ENCODE results near the gene ANKRD13B.
A peak's percentile ranks its signal among the peaks of the same experiment; 100 is the strongest.

Gene ANKRD13B

DNA sequence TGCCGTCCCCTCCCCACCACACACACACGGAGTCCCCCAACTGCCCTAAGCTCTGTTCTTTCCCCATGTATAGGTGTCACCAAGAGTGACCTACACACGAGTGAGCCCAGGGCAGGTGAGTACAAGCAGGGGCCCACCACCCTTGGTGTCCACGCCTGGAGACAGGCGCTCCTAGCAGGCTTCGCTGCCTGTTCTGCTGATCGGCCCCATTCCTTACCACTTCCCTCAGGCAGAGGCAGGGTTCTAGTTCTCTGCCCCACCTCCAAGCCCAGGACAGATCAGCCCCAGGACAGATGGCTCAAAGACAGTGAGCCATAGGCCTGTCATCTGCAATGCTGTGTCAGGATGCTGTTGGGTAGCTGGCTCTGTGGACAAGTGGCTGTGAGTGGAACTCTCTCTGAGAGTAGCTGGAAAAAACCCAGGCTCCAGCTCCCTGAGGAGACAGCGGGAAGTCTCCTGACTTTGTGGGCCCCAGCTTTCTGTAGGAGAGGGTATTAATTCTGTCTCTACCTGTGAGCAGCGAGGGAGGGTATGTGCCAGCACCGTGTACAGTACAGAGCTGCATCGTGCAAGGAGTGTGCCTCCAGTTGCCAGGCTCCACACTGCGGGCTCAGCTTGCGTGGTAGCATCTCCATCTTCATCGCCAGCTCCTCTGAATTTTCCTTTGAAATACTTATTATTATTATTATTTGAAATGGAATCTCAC lies 23.5 kb upstream of the ANKRD13B start:
- DNase-seq = no peak

DNA sequence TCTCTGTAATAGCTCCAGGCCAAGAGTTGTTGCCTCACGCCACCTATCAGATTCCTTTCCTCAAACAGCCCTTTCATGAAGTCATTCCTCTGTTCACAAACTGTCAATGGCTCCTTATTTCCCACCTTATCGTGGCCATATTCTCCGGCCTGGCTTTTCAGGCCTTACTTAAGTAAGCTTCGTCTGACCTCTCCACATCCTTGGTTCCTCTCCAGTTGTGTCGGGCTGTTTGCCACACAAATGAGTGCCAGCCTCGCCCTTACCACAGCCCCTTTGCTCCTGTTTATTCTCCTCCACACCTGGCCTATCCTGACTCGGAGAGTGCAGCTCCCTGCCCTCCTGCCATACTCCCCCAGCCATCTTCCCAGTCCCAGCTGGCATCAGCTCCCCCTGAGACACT lies 22.4 kb upstream of the ANKRD13B start:
- DNase-seq = no peak

DNA sequence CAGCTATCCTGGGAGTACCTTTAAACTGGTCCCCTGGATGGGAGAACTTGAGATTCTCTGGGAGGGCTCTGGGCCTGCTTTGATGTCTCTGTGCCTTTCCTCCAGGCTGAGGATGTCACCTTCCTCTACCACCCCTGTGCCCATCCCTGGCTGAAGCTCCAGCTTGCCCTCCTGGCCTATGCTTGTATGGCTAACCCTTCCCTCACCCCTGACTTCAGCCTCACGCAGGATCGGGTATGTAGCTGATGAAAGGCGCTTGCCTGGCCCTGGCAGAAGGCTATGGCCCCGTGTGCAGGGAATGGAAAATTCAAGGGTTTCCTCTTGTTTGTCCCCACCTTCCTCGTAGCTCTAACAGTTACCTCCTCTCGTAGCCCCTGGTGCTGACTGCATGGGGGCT lies 21.4 kb upstream of the ANKRD13B start:
- no peak for DNase-seq

DNA sequence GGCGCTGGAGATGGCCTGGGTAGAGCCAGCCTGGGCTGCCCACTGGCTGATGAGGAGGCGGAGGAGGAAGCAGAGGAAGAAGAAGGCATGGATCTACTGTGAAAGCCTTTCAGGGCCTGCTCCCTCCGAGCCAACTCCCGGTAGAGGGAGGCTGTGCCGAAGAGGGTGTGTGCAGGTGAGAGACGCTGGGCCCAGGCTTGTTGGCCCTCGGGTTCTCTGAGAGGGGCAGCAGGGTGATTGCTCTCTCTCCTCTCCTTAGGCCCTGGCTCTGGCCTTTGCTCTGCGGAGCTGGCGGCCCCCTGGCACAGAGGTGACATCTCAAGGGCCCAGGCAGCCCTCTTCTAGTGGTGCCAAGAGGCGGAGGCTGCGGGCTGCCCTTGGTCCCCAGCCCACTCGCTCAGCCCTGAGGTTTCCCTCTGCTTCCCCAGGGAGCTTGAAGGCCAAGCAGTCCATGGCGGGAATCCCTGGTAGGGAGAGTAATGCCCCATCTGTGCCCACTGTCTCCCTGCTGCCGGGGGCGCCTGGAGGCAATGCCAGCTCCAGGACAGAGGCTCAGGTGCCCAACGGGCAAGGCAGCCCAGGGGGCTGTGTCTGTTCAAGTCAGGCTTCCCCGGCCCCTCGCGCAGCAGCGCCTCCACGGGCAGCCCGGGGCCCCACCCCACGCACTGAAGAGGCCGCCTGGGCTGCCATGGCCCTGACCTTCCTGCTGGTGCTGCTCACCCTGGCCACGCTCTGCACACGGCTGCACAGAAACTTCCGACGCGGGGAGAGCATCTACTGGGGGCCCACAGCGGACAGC lies 20.9 kb upstream of the ANKRD13B start:
- DNase-seq = no peak

DNA sequence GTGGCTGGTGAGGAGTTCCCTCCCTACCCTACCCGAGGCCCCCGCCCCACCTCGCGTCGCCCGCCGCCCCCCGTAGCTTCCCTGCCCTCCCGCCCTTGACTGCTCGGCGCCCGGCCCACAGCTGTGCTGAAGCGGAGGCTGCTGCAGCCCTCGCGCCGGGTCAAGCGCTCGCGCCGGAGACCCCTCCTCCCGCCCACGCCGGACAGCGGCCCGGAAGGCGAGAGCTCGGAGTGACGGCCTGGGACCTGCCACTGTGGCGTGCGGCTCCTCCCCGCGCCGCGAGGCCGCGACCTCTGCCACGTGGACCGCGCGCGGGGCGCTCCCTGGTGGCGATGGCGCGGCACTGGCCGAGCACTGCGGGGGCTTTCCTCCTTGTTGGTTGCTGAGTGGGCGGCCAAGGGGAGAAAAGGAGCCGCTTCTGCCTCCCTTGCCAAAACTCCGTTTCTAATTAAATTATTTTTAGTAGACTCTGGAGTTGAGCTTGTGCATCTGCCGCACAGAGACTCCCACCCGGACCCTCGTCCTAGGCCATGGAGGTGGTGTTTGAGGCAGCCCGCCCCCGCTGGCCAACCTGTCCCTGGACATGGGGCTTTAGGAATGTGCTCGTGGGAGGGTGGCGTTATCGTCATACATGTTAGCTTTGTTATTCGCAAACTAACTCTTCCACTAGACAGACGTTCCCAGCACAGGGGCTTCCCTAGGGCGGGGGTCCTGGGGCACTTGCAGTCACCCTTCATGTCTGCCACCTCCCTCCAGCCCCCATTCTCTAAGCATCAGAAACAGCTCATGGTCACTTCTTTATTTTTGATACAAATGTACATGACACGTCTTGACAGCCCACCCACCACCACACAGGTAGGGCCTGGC lies 20.0 kb upstream of the ANKRD13B start:
- no peak for DNase-seq

DNA sequence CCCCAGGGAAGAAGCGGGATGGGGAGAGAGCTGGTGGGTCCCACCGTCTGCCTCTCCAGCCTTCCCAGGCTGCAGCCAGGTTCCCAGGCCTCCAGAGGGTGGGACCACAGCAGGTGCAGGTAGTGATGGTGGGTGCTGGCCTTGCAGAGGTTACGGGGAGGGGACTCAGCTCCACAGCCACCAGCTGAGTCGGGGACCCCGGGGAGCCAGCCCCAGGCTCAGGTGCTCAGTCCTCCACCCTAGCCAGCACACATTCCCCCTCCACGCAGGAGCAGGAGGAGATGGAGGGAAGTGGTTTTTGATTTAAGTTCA lies 19.4 kb upstream of the ANKRD13B start:
- DNase-seq = no peak

DNA sequence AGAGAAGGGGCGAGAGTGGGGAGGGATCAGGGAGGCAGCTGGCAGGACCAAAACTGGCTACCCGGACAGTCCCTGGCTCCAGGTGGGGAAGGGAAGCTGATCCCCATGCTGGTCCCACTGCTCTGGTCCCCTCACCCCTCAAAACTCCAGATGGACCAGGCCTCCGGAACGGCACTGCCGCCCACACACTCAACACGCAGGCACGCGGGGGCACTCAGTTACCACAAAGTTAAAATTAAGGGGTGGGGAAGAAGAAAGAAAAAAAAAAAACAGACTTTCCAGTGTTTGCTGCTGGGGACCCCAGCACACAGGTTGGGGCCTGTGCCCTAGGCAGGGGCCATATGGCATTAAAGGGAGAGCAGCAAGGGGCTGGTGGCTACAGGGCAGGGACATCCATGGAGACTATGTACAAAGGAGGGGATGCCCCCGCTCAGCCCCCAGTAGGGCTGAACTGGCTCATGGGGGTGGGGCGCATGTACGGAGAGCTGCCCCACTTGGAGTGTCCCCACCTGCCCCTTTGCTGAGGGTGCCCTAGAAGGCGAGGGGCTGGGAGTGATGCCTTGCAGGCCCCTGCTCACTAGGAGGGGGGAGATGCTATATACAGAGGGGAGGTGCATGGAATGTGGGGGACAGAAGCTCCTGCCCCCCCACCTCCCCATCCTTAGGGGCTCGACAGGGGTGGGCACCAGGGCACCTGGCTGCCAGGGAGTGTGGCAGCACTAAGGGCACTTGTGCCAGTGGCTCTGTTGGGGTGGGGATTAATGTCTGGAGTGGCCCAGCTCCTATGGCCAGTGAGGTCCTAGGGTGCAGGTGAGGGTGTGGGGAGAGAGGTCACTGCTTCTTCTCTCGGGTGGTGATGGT lies 18.8 kb upstream of the ANKRD13B start:
- DNase-seq = no peak

DNA sequence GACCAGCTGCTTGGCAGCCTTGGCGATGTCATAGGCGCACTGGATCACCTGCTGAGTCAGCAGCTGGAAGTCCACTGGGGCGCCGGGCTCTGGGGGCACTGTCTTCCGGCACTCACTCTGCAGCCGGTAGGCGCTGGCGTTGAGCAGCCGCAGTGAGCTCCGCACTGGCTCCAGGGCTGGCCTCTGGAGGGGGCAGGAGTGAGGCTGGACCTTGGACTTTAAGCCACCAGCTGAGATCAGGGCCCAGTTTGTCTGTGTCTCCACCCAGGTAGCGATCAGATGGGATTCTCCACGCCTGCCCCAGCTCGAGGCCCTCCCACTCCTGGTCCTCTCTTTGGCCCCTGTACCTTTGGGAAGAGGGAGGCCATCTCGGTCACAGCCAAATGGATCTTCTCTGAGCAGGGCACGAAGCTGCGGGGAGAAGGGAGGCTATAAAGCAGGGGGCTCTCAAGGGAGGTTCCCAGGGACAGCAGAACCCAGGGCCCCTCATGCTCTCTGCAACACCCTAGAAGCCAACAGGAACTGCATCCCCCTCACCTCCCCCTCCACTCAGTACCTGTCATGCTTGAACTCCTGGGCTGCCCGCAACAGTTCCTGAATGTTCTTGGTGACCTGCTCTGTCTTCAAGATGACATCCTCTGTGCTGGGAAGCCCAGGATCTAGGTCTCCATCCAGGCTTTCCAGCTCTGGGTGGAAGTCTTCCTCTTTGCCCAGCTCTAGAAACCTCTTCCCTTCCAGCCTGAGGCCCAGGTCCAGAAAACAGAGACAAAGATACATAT lies 18.0 kb upstream of the ANKRD13B start:
- no peak for DNase-seq

DNA sequence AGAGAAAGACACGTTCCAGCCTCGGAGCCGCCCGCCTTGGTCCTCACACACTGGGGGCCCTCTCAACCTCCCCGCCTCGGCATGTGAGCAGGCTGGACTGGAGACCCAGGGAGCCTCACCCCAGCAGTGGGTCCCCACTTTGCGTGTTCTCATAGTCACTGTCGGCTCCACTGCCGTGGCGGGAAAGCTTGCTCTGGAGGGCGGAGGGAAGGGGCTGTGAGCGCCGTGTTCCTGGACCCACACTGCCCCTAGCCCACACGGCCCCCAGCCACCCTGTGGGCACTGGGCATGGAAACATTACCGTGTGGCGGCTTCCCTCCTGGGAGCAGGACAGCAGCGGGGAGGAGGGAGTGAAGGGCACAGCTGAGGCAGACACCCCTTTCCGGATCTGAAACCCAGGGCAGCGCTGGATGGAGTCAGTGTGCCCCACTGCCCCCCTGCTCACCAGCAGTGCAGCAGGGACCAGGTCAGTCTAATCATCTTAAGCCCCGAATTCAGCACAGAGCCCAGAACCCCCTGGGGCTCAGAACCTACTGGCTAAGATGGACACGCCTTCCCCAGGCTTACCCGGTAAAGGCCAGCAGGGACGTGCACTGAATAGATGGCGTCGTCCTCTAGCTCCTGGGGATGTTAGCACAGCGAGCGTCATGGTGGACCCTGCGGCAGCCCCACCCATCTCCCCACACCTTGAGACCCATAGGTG lies 17.3 kb upstream of the ANKRD13B start:
- no peak for DNase-seq

DNA sequence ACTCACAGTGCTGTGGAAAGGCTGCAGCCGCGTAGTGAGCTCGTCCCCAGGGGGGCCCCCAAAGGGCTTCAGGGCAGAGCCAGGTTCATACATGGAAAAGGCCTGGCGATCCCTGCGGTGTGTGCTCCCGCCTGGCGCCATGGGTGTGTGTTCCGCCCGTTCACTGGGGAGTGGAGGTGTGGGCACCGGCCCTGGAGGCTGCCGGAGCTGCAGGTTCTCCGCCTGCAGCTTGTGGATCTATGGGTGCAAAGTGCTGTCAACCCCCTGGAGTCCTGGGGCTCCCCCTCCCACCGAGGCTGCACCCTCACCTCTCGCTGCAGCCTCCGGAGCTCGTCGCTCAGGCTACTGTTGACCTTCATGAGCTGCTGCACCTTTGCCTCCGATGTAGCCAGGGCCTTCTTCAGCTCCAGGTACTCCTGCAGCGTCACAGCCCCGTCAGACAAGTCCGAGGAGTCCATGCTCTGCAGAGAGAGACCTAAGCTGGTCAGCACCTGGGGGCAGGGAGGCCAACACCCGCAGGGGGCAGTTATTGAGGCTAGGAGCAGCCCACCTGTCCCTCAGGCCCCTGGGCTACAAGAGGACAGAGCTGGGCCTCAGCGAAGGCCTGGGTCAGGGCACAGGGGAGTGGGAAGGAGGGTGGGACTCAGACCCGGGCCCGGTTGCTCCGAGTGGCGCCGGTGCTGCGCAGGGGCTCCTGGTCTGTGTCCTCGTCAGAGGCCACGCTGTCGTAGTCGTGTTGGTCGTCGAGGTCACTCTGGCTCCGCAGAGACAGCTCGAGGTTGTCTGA lies 16.5 kb upstream of the ANKRD13B start:
- DNase-seq = no peak

DNA sequence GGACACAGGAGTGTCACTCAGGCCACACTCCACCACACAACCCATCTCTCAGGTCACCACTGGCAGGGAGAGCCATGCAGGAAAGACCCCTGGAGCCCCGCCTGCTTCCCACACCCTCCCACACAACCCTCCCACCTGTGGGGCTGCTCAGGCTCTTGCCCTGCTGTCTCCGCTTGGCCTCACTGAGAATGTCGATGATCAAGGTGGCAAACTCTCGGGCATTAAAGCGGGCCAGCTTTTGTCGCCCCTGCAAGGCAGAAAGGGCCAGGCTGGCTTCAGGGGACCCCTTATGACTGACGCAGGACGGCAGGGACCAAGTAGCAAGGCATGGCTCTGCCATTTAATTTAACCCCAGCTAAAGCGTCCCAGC lies 15.9 kb upstream of the ANKRD13B start:
- no peak for DNase-seq

DNA sequence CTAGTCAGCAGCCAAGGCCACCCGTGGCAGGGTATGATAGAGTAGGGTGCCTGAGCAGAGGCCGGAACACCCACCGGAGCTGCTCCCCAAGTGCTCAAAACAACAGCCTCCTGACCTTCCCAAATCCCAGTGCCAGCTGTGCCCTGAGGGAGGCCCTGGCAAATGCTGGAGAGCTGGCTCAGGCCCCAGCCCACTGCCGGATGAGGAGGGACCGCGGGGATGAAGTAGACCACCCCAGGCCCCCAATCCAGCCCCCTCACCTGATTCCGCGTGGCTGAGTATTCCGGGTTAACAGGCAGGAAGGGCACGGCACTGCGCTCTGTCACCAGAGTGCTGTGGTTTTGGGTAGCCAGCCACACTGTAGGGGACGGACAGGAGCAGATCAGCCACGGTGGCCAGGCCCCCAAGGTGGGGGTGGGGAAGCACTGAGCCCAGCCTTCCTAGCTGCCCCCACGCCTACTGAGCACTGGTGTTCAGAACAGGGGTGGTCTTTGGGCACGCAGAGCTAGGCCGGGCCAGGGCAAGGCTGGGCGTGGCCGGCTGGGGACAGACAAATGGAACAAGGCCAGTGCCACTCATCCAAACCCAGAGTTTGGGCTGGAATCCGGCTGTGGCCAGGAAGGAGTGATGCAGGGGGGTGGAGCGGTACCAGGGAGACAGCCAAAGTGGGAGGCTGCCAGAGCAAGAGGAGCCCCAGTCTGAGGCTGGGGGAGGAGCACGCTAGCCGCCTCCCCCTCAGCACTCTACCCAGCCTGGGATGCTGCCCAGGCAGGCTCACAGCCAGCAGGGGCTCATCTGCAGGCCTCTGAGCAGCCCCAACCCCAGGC lies 15.3 kb upstream of the ANKRD13B start:
- DNase-seq = peak; percentile 47

DNA sequence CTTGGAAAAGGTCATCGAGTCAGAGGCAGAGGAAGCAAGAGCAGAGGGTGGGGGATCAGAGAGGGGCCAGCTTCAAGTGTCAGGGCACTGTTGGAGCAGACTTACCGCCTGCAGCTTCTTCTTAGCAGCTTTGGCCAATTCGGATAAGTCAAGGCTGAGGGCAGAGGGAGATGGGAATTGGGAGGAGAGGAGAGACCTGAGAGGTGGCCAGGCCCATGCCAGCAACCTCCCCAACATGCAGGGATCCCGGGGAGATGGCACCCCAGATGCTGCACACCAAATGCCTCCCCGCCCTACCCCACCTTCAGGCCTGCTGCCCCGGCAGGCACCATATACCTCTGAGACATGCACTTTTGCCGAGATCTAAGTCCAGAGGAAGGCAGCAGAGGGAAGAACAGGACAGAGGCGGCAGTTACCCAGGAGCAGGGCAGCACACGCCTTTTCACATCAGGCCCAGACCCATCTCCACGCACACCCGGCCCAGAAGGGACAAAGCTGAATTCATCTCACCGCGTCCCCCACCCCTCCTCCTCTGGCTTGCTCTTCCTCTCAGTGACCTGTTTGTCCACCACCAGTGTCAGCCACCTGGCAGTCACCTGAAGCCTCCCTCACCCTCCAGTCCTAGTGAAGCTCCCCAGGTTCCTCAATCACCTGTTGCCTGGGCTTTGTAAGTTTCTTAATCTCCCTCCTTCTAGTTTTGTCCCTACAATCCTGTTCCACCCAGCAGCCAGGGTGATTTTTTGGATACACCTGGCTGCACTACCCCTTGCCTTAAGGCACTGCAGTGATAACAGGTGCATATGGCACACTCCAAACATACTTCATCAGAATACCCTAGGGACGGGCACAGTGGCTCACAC lies 14.1 kb upstream of the ANKRD13B start:
- DNase-seq = no peak

DNA sequence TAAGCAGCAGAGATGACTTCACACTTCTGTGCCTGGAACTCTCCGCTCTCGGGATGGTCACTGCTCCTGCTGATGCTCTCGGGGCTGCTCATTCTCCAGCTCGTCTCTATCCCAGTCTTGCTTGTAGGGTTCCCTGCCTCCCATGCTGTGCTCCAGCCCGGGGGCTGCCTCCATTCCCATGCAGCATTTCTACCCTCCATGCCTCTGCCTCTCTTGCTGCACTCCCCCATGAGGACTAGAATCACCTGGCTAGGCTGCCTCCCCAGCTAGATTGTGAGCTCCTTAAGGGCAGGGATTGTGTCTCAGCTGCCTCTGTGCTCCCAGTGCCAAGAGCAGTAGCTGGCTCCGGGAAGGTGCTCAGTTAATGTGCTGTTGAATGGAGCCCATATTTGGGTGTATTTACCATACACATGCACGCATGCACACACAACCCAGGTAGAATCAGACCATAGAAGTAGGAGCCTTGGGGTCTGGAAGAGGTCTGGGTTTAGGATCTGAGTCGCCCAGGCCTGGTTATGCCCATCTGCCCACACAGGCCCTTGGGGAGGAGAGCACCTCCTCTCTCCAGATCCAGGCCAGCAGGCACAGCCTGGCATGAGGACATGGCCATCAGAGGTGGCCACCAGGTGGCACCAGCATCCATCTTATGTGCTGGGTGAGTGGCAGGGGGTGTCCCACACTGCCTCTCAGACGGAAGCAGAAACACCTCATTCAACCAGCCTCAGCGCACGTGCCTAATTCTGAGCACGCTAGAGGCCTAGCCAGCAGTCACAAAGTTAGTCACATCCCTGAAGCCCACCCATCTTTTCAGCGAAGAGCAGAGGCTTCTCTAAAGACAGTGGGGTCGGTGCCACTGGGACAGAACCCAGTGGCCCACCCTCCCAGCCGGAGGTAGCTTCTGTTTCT lies 12.8 kb upstream of the ANKRD13B start:
- DNase-seq = peak; percentile 63

DNA sequence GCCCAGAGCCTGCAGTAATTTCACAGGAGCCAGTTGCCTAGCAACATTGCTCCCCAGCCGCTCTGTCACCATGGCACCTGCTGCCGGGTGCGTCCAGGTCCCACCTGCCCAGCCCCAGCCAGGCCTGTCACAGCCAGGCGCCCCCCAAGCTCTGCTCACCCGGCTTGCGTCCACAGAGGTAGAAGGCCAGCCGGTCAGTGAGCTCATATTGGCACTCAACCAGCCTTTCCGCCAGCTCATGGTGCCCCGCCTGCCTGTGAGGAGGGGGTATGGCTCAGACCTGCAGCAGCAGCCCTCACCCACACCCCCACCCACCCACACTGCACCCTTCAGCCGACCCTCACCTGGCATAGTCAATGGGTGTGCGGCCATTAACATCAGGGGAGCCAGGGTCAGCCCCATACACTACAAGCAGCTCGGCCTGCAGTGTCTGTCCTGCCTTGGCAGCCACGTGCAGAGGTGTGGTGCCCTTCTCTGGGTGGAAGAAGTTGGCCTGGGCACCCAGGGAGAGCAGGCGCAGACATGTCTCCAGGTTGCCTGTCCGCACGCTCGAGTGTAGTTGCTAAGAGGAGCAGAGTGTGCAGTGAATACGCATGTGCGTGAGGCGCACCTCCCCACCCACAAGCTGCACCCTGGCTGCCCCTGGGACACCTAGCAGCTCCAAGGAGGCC lies 11.2 kb upstream of the ANKRD13B start:
- no peak for DNase-seq

DNA sequence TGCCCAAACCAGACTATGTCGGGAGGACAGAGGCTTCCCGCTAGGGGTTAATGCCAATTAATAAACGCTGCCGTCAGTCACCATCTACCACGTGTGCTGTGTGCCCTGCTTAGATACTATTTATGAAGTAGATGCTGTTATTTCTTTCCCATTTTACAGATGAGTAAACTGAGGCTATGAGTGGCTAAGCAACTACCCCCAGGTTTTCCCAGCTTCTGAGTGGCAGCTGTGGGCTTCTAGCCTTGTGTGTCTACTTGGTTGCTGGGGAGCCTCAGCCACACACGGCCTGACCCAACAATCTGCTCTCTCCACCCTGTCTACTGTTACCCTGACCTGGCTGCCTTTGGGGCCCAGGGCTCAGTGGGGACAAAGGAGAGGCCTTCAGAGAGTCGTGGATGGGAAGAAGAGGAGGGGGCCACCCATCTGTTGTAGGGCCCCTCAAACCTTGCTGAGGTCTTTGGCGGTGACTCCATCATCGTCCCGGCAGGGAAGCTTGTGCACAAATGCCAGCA lies 10.6 kb upstream of the ANKRD13B start:
- no peak for DNase-seq

DNA sequence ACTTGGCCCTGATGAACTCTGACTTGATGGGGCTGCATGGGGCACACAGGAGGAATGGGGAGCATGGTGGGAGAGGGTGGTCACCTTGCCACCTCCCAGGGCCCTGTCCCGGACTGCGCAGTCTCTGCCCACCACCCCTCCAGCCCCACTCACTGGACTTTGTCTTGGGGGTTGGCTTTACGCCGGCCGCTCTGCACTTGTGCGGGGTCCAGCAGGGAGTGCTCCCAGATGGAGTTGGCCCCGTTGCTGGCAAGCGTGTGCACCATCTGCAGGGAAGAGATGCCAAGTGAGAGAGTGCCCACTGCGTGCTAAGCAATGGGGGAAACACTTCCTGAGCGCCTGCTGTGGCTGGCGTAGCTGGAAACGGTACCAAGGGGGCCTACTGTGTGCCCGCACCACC lies 10.2 kb upstream of the ANKRD13B start:
- DNase-seq = no peak

Data from NCI-H226 (cell line).